CD14-positive monocyte (primary cell): ENCODE results near the gene TMEM250. TPM values are rescaled to one million over a fixed set of nuclear protein-coding genes. Genes with fewer than 3 reads are reported as not detected.

Experiments used
- DNase-seq, 3 donors: peaks; one replicate each; pipeline ENCODE4 v3.0.0-alpha.2; 2011 to 2022
- H2AFZ ChIP-seq: 2 replicates; pipeline ENCODE4 v1.6.0; 2012; ENCODE audit warnings: mild to moderate bottlenecking, low read depth, low read length, inconsistent platforms; ENCODE audit not compliant: insufficient read depth, poor library complexity, severe bottlenecking
- H3K27ac ChIP-seq, 2 donors: 1 replicate in 1 of 2; 2 replicates in 1 of 2; pipeline ENCODE4 v1.5.1; 2012 to 2013; ENCODE audit warnings: low read length in 2 of 2, control low read depth in 1 of 2, inconsistent platforms in 1 of 2, low read depth in 1 of 2, mild to moderate bottlenecking in 1 of 2
- H3K27me3 ChIP-seq, 2 donors: one replicate each; pipeline versions ENCODE4 v1.6.0 to v1.6.1; 2011 to 2013; ENCODE audit warnings: low read length in 2 of 2; ENCODE audit not compliant: control insufficient read depth in 2 of 2, insufficient read depth in 2 of 2
- H3K36me3 ChIP-seq, 2 donors: replicated peaks in 1 of 2; 1 replicate in 1 of 2; 2 replicates in 1 of 2; pipeline versions ENCODE4 v1.5.1 to v1.6.1; 2012 to 2013; ENCODE audit warnings: low read length in 2 of 2, control low read depth in 1 of 2, inconsistent platforms in 1 of 2, mild to moderate bottlenecking in 1 of 2; ENCODE audit not compliant: insufficient read depth in 2 of 2, control insufficient read depth in 1 of 2
- H3K4me1 ChIP-seq, 2 donors: 1 replicate in 1 of 2; 2 replicates in 1 of 2; pipeline versions ENCODE4 v1.5.1 to v1.6.1; 2012 to 2013; ENCODE audit warnings: low read length in 2 of 2, control low read depth in 1 of 2, inconsistent platforms in 1 of 2, mild to moderate bottlenecking in 1 of 2, moderate library complexity in 1 of 2; ENCODE audit not compliant: insufficient read depth in 2 of 2, control insufficient read depth in 1 of 2
- H3K4me2 ChIP-seq: replicated peaks from 2 replicates; pipeline ENCODE3; 2012; ENCODE audit warnings: low read length, moderate library complexity, mild to moderate bottlenecking; ENCODE audit not compliant: poor library complexity, severe bottlenecking; ENCODE audit errors: extremely low read depth
- H3K4me3 ChIP-seq, 3 experiments: fragments of 200-600 bp in 1 of 3; sonication (generic) in 1 of 3; replicated peaks in 1 of 3; 1 replicate in 2 of 3; 2 replicates in 1 of 3; pipeline ENCODE4 v1.5.1; 2011 to 2013; ENCODE audit warnings: low read length in 3 of 3, mild to moderate bottlenecking in 3 of 3, control low read depth in 2 of 3, low read depth in 2 of 3, inconsistent platforms in 1 of 3, moderate library complexity in 1 of 3
- H3K79me2 ChIP-seq: 2 replicates; pipeline ENCODE4 v1.6.0; 2012; ENCODE audit warnings: mild to moderate bottlenecking, control low read depth, inconsistent platforms, low read length, moderate library complexity; ENCODE audit not compliant: insufficient read depth
- H3K9ac ChIP-seq: 2 replicates; pipeline ENCODE4 v1.6.0; 2017; ENCODE audit warnings: low read length, mild to moderate bottlenecking; ENCODE audit not compliant: insufficient read depth, poor library complexity, severe bottlenecking
- H3K9me3 ChIP-seq, 2 donors: replicated peaks in 1 of 2; 1 replicate in 1 of 2; 2 replicates in 1 of 2; pipeline versions ENCODE4 v1.5.1 to v1.6.1; 2012 to 2013; ENCODE audit warnings: low read length in 2 of 2, control low read depth in 1 of 2; ENCODE audit not compliant: control insufficient read depth in 1 of 2, insufficient read depth in 1 of 2
- H4K20me1 ChIP-seq: 2 replicates; pipeline ENCODE4 v1.6.0; 2012; ENCODE audit warnings: mild to moderate bottlenecking, low read length, control low read depth, moderate library complexity; ENCODE audit not compliant: insufficient read depth
- H3K27ac Mint-ChIP-seq, 7 donors: one replicate each; pipeline ENCODE4 v1.8.0; 2020; ENCODE audit warnings: mild to moderate bottlenecking in 7 of 7, mixed read lengths in 7 of 7, moderate library complexity in 6 of 7, inconsistent platforms in 2 of 7
- H3K27me3 Mint-ChIP-seq, 3 donors: one replicate each; pipeline ENCODE4 v1.8.0; 2021 to 2022; ENCODE audit warnings: low read depth in 3 of 3, mild to moderate bottlenecking in 3 of 3, mixed read lengths in 3 of 3, moderate library complexity in 3 of 3, inconsistent platforms in 1 of 3
- H3K36me3 Mint-ChIP-seq, 2 donors: one replicate each; pipeline ENCODE4 v1.8.0; 2020; ENCODE audit warnings: mixed read lengths in 2 of 2, inconsistent platforms in 1 of 2, mild to moderate bottlenecking in 1 of 2
- H3K4me1 Mint-ChIP-seq: one replicate; pipeline ENCODE4 v1.8.0; 2020; ENCODE audit warnings: mild to moderate bottlenecking, mixed read lengths
- H3K4me3 Mint-ChIP-seq, 2 donors: one replicate each; pipeline ENCODE4 v1.8.0; 2020; ENCODE audit warnings: mild to moderate bottlenecking in 2 of 2, mixed read lengths in 2 of 2, moderate library complexity in 1 of 2
- H3K9me3 Mint-ChIP-seq, 7 donors: one replicate each; pipeline ENCODE4 v1.8.0; 2020 to 2022; ENCODE audit warnings: mixed read lengths in 7 of 7, mild to moderate bottlenecking in 6 of 7, moderate library complexity in 6 of 7, inconsistent platforms in 2 of 7
- CTCF ChIP-seq: fragments of 200-600 bp; IDR thresholded peaks from one replicate; pipeline ENCODE4 v1.8.0; 2022; ENCODE audit warnings: antibody characterized with exemption, mild to moderate bottlenecking
- WGBS: methylation state at CpG from one replicate; pipeline ENCODE4 v1.1.5; 2013; ENCODE audit warnings: missing lambda C conversion rate; ENCODE audit not compliant: insufficient coverage; 5-methylcytosine and 5-hydroxymethylcytosine counted together
- intact Hi-C, 2 donors: fragments of 100-400 bp; cut with micrococcal nuclease; formaldehyde crosslinking; loops; one replicate each; pipeline versions ENCODE4 v1.15.0 to v1.15.1; 2023
- polyA plus RNA-seq, 3 donors: library from polyadenylated mRNA; depleted of rRNA in 1 of 3; unstranded in 2 of 3; stranded (reverse) in 1 of 3; fragments of 300-500 nt in 2 of 3; fragments of >200 nt in 1 of 3; fragmentation: Illumina TruSeq in 2 of 3; gene quantifications; 1 replicate in 2 of 3; 2 replicates in 1 of 3; pipeline ENCODE4 v1.2.3, GENCODE V29; 2012 to 2021

The TMEM250 gene
- polyA plus RNA-seq, 3 donors, result 11.0 to 38.0 (median 30.9) TPM

GRCh38 chr9:136120438-136120844 lies 1.8 kb upstream of the TMEM250 start:
- Histone ChIP-seq H3K4me2 (no peak overlapping the region), H3K27ac (no peak overlapping the region), H3K4me3 (no peak overlapping the region), H3K79me2 (peaks cover 33% of the 10 kb centered on the region), H3K9ac (no peak overlapping the region), H3K27me3 (peaks cover 0 to 3% of the 10 kb centered on the region in 2 donors), H4K20me1 (peaks cover 25% of the 10 kb centered on the region), H3K9me3 (no peaks in the 10 kb centered on the region), H3K36me3 (peaks cover 10 to 15% of the 10 kb centered on the region in 2 donors), H3K4me1 (peaks cover 23 to 46% of the 10 kb centered on the region in 2 donors), H2AFZ (no peak overlapping the region)
- Mint-ChIP-seq H3K27me3 (peaks cover 1 to 4% (median 3%) of the 10 kb centered on the region in 3 donors), H3K27ac (no peak overlapping the region), H3K36me3 (peaks cover 5 to 12% of the 10 kb centered on the region in 2 donors), H3K4me1 (peaks cover 18% of the 10 kb centered on the region), H3K9me3 (peaks cover 4 to 8% (median 4%) of the 10 kb centered on the region in 7 donors), H3K4me3 (no peak overlapping the region)
- 93% methylated on average over 18 of the region's 18 CpGs for WGBS
- no peak for DNase-seq
- TF ChIP-seq CTCF, result no peak
- intact Hi-C loops, result loop anchor here (5.0 to 10.0 kb wide), 3 partner anchors 33 to 416 kb away; partner anchors contain the start of gene KCNT1 (in 1 of the 2)

GRCh38 chr9:136119883-136120393 lies 1.3 kb upstream of the TMEM250 start:
- H3K4me3 Mint-ChIP-seq, result peak overlapping the region in 1 of 2 donors; percentile 67
- Histone ChIP-seq H3K9ac (peak overlapping the region; percentile 83), H4K20me1 (peaks cover 30% of the 10 kb centered on the region), H3K36me3 (peaks cover 15 to 20% of the 10 kb centered on the region in 2 donors), H3K79me2 (peaks cover 35% of the 10 kb centered on the region), H3K4me3 (peak overlapping the region in 1 of 3 experiments; percentile 86), H3K27ac (peak overlapping the region in 1 of 2 donors; percentile 84), H3K9me3 (no peaks in the 10 kb centered on the region), H3K4me2 (peak overlapping the region; percentile 91), H3K4me1 (peaks cover 23 to 46% of the 10 kb centered on the region in 2 donors), H2AFZ (no peak overlapping the region), H3K27me3 (peaks cover 0 to 3% of the 10 kb centered on the region in 2 donors)
- TF ChIP-seq CTCF, result no peak
- H3K27ac Mint-ChIP-seq, result peak overlapping the region in 4 of 7 donors; percentile 18 to 48 (median 28)
- intact Hi-C loops, result loop anchor here (5.0 to 10.0 kb wide), 4 partner anchors 33 to 415 kb away; partner anchors contain the start of gene KCNT1 (in 1 of the 2)
- no peak for DNase-seq
- peaks cover under 1 to 6% (median 1%) of the 10 kb centered on the region in 7 donors for H3K9me3 Mint-ChIP-seq
- 73% methylated on average over 8 of the region's 11 CpGs for WGBS
- H3K36me3 Mint-ChIP-seq, result peaks cover 10 to 17% of the 10 kb centered on the region in 2 donors
- peaks cover 0 to 4% (median 2%) of the 10 kb centered on the region in 3 donors for H3K27me3 Mint-ChIP-seq
- peaks cover 18% of the 10 kb centered on the region for H3K4me1 Mint-ChIP-seq
